Neural cell (in vitro differentiated cells): ENCODE data around the gene ZNF808. TPM values are rescaled to one million over a fixed set of nuclear protein-coding genes. Genes with fewer than 3 reads are reported as not detected.
"Not testable (repeated sequence)": the region's sequence is repeated elsewhere in the genome, so short reads cannot be mapped to it uniquely, and the experiment has no call there.

Experiments used
- H2AFZ ChIP-seq: fragments of 200-600, 300-800 bp; sonication (generic), shearing (Covaris generic); 2 replicates; pipeline ENCODE4 v1.6.0; 2014; ENCODE audit warnings: low read depth, mild to moderate bottlenecking, antibody characterized with exemption, low read length, moderate library complexity
- H3F3A ChIP-seq: fragments of 200-600 bp; shearing (Covaris generic); 2 replicates; pipeline ENCODE4 v1.6.1; 2016; ENCODE audit warnings: mild to moderate bottlenecking, moderate library complexity, mixed read lengths, antibody characterized with exemption, low read length; ENCODE audit not compliant: insufficient read depth, poor library complexity, severe bottlenecking
- H3K27ac ChIP-seq: fragments of 200-600, 300-800 bp; sonication (generic), shearing (Covaris generic); 2 replicates; pipeline ENCODE4 v1.5.1; 2014; ENCODE audit warnings: mild to moderate bottlenecking, low read length, moderate library complexity
- H3K27me3 ChIP-seq: fragments of 300-800, 200-600 bp; sonication (generic), shearing (Covaris generic); 2 replicates; pipeline ENCODE4 v1.6.0; 2014; ENCODE audit warnings: mild to moderate bottlenecking, low read depth, low read length, moderate library complexity; ENCODE audit not compliant: insufficient read depth
- H3K36me3 ChIP-seq: fragments of 300-800, 200-600 bp; sonication (generic), shearing (Covaris generic); 2 replicates; pipeline ENCODE4 v1.5.1; 2014; ENCODE audit warnings: mild to moderate bottlenecking, antibody characterized with exemption, low read length, moderate library complexity; ENCODE audit not compliant: insufficient read depth
- H3K4me2 ChIP-seq: fragments of 300-800, 200-600 bp; sonication (generic), shearing (Covaris generic); 2 replicates; pipeline ENCODE4 v1.6.0; 2014; ENCODE audit warnings: mild to moderate bottlenecking, low read length
- H3K4me3 ChIP-seq: fragments of 300-800, 200-600 bp; sonication (generic), shearing (Covaris generic); 2 replicates; pipeline ENCODE4 v1.5.1; 2014; ENCODE audit warnings: mild to moderate bottlenecking, low read length, moderate library complexity
- H3K79me2 ChIP-seq: fragments of 200-600 bp; shearing (Covaris generic); replicated peaks from 2 replicates; pipeline ENCODE4 v1.6.0; 2014; ENCODE audit warnings: mild to moderate bottlenecking, low read length, moderate library complexity; ENCODE audit not compliant: insufficient read depth
- H3K9ac ChIP-seq: fragments of 300-800, 200-600 bp; sonication (generic), shearing (Covaris generic); 2 replicates; pipeline ENCODE4 v1.6.1; 2016; ENCODE audit warnings: mild to moderate bottlenecking, low read length, mixed read lengths
- H3K9me2 ChIP-seq: fragments of 200-600 bp; shearing (Covaris generic); 2 replicates; pipeline ENCODE4 v1.6.1; 2016; ENCODE audit warnings: mild to moderate bottlenecking, low read length, mixed read lengths; ENCODE audit not compliant: insufficient read depth
- H3K9me3 ChIP-seq: fragments of 200-600, 300-800 bp; sonication (generic), shearing (Covaris generic); 2 replicates; pipeline ENCODE4 v1.6.1; 2016; ENCODE audit warnings: mild to moderate bottlenecking, mixed run types, low read length, moderate library complexity, mixed read lengths
- H4K20me1 ChIP-seq: fragments of 200-600 bp; shearing (Covaris generic); 2 replicates; pipeline ENCODE4 v1.6.1; 2016; ENCODE audit warnings: mild to moderate bottlenecking, mixed run types; ENCODE audit not compliant: insufficient read depth
- CTCF ChIP-seq: fragments of 450-650 bp; IDR thresholded peaks from 2 replicates; pipeline ENCODE4 v1.5.1; 2014; ENCODE audit warnings: antibody characterized with exemption, mild to moderate bottlenecking, moderate library complexity; ENCODE audit not compliant: poor library complexity, severe bottlenecking
- EP300 ChIP-seq: fragments of 450-650 bp; conservative IDR thresholded peaks from 2 replicates; pipeline ENCODE4 v1.6.1; 2014; ENCODE audit warnings: antibody characterized with exemption, mild to moderate bottlenecking, moderate library complexity; ENCODE audit not compliant: poor library complexity, severe bottlenecking
- EZH2 ChIP-seq: fragments of 200-600, 300-800 bp; shearing (Covaris generic), sonication (generic); IDR thresholded peaks from 2 replicates; pipeline ENCODE4 v1.6.1; 2014; ENCODE audit warnings: antibody characterized with exemption, low read length, borderline replicate concordance, mild to moderate bottlenecking; ENCODE audit not compliant: insufficient read depth, poor library complexity, severe bottlenecking
- MXI1 ChIP-seq: fragments of 450-650 bp; conservative IDR thresholded peaks from 2 replicates; pipeline ENCODE4 v1.6.1; 2014; ENCODE audit warnings: antibody characterized with exemption, mild to moderate bottlenecking; ENCODE audit not compliant: poor library complexity, severe bottlenecking
- POLR2AphosphoS5 ChIP-seq: IDR thresholded peaks from 2 replicates; pipeline ENCODE4 v1.6.1; 2012
- RAD21 ChIP-seq: fragments of 450-650 bp; conservative IDR thresholded peaks from 2 replicates; pipeline ENCODE4 v1.6.1; 2014; ENCODE audit warnings: antibody characterized with exemption, mild to moderate bottlenecking, moderate library complexity
- REST ChIP-seq: IDR thresholded peaks from 2 replicates; pipeline ENCODE4 v1.6.1; 2012; ENCODE audit warnings: borderline replicate concordance
- SMC3 ChIP-seq: fragments of 450-650 bp; conservative IDR thresholded peaks from 2 replicates; pipeline ENCODE4 v1.6.1; 2014; ENCODE audit warnings: antibody characterized with exemption, mild to moderate bottlenecking, moderate library complexity; ENCODE audit not compliant: poor library complexity
- TAF1 ChIP-seq: IDR thresholded peaks from 2 replicates; pipeline ENCODE4 v1.6.1; 2012; ENCODE audit warnings: low read depth
- polyA plus RNA-seq: library from polyadenylated mRNA; depleted of rRNA; stranded (reverse); fragments of >200 nt; gene quantifications from 2 replicates; pipeline ENCODE4 v1.2.3, GENCODE V29; 2014

Gene ZNF808
- polyA plus RNA-seq, 1 donor from 2014 or later, result 6.5 TPM

- peak overlapping the region; percentile 68 for H3K27ac ChIP-seq
- H3F3A ChIP-seq, result peaks cover 4% of the 10 kb centered on the region
- peak overlapping the region; percentile 78 for H3K4me3 ChIP-seq
- no peaks in the 10 kb centered on the region for H4K20me1 ChIP-seq
- H3K79me2 ChIP-seq, result no peaks in the 10 kb centered on the region
- H3K9me3 ChIP-seq, result no peaks in the 10 kb centered on the region
- no peak for TF ChIP-seq MXI1
- no peak for TF ChIP-seq SMC3
- H2AFZ ChIP-seq, result peak overlapping the region; percentile 83
- H3K27me3 ChIP-seq, result no peaks in the 10 kb centered on the region
- H3K9ac ChIP-seq, result peak overlapping the region; percentile 81
- H3K36me3 ChIP-seq, result no peaks in the 10 kb centered on the region
- peak overlapping the region; percentile 98 for H3K4me2 ChIP-seq
- H3K9me2 ChIP-seq, result no peaks in the 10 kb centered on the region
Measured at GRCh38 chr19:52527956-52528351, 486 bp downstream of the ZNF808 start.

- H3K9ac ChIP-seq, result no peak overlapping the region
- H4K20me1 ChIP-seq, result no peaks in the 10 kb centered on the region
- peaks cover 7% of the 10 kb centered on the region for H3K27me3 ChIP-seq
- TF ChIP-seq EP300 (no peak), REST (no peak), RAD21 (no peak), MXI1 (no peak)
- no peak overlapping the region for H3K4me3 ChIP-seq
- H3K27ac ChIP-seq, result no peak overlapping the region
- no peaks in the 10 kb centered on the region for H3K36me3 ChIP-seq
- no peaks in the 10 kb centered on the region for H3K79me2 ChIP-seq
- no peak overlapping the region for H3K4me2 ChIP-seq
- H3K9me2 ChIP-seq, result no peaks in the 10 kb centered on the region
- no peak overlapping the region for H2AFZ ChIP-seq
- H3F3A ChIP-seq, result no peaks in the 10 kb centered on the region
- no peaks in the 10 kb centered on the region for H3K9me3 ChIP-seq
Measured at GRCh38 chr19:52532480-52532879, 5.0 kb downstream of the ZNF808 start.

- no peaks in the 10 kb centered on the region for H3K9me3 ChIP-seq
- H3F3A ChIP-seq, result no peaks in the 10 kb centered on the region
- TF ChIP-seq REST (no peak), EZH2 (no peak), POLR2AphosphoS5 (no peak), MXI1 (no peak), TAF1 (no peak), RAD21 (no peak), SMC3 (no peak), EP300 (no peak), CTCF (no peak)
- no peaks in the 10 kb centered on the region for H3K79me2 ChIP-seq
- no peak overlapping the region for H3K27ac ChIP-seq
- no peak overlapping the region for H2AFZ ChIP-seq
- no peaks in the 10 kb centered on the region for H4K20me1 ChIP-seq
- H3K27me3 ChIP-seq, result peaks cover 7% of the 10 kb centered on the region
- no peaks in the 10 kb centered on the region for H3K9me2 ChIP-seq
- H3K4me2 ChIP-seq, result no peak overlapping the region
- H3K36me3 ChIP-seq, result no peaks in the 10 kb centered on the region
- no peak overlapping the region for H3K9ac ChIP-seq
- H3K4me3 ChIP-seq, result no peak overlapping the region
Measured at GRCh38 chr19:52533901-52534300, 6.4 kb downstream of the ZNF808 start.

GRCh38 chr19:52535385-52535770, 7.9 kb downstream of the ZNF808 start:
- H3K9me2 ChIP-seq, H3K9me3 ChIP-seq, H4K20me1 ChIP-seq, H3K27me3 ChIP-seq, H3K27ac ChIP-seq, H3F3A ChIP-seq, H3K36me3 ChIP-seq, H3K79me2 ChIP-seq: not testable (repeated sequence)
- Histone ChIP-seq H3K4me3 (peak overlapping the region; percentile 65), H3K9ac (peak overlapping the region; percentile 41), H2AFZ (peak overlapping the region; percentile 8), H3K4me2 (peak overlapping the region; percentile 39)
